ENCODE results near the gene SGMS1. TPM values are rescaled to one million over a fixed set of nuclear protein-coding genes. Genes with fewer than 3 reads are reported as not detected.

Gene SGMS1
- total and polyA plus RNA-seq, 12 donors, result 7.3 to 24.3 (median 17.1) TPM

DNA sequence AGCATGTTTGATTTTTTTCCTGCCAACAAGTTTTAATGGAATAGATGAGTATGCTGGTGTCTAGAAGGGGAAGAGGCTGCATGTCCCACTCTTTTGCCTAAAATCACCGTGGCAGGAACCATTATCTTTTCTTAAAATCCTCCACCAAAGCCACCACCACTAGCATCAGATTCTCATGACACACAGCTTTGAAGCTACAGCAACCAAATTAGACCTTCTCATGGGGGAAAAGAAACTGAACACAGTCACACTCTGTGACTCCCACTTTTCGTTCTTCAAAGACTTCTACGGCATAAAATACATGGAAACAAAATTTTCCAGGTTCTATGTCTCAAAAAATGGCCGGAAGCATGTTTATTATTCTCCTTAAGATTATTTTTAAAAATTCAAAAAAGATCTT, 81.8 kb downstream of the SGMS1 start:
- no peaks in the 10 kb centered on the region for H3K9me3 ChIP-seq
- no peak overlapping the region for H3K4me3 ChIP-seq
- ATAC-seq (no peak), DNase-seq (no peak)
- no peak for TF ChIP-seq CTCF (IDR thresholded peaks at IDR 0.05)
- intact Hi-C loops (cut with DNase I), result no loop called here
- no peak overlapping the region for H3K27ac ChIP-seq
- H3K36me3 ChIP-seq, result no peaks in the 10 kb centered on the region
- no peaks in the 10 kb centered on the region for H3K27me3 ChIP-seq
- H3K4me1 ChIP-seq, result peaks cover 8 to 61% (median 36%) of the 10 kb centered on the region in 9 donors
- WGBS, 2 donors, result 92 to 95% methylated on average over 4 of the region's 4 CpGs

GRCh38 chr10:50541317-50541716, 82.4 kb downstream of the SGMS1 start:
- H3K4me1 ChIP-seq, result peaks cover 8 to 64% (median 36%) of the 10 kb centered on the region in 9 donors
- 67 to 92% methylated on average over 2 of the region's 2 CpGs for WGBS, 2 donors
- H3K9me3 ChIP-seq, result no peaks in the 10 kb centered on the region
- no peak for TF ChIP-seq CTCF (IDR thresholded peaks at IDR 0.05)
- H3K27me3 ChIP-seq, result no peaks in the 10 kb centered on the region
- H3K36me3 ChIP-seq, result no peaks in the 10 kb centered on the region
- intact Hi-C loops (cut with DNase I), result no loop called here
- H3K27ac ChIP-seq, result no peak overlapping the region
- H3K4me3 ChIP-seq, result no peak overlapping the region
- ATAC-seq (no peak), DNase-seq (no peak)

DNA sequence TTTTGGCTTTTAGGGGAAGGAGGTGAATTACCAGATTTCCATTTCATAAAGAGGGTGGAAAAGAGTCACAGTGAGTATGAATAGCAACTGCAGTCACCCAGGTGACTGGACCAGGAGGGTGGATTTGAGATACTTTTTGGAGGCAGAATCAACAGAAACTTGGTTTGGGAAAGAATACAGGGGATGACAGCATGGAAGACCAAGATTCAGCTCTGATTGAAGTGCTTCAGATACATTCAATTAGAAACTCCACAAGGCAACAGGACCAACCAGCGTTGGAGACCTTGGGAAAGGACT, 83.0 kb downstream of the SGMS1 start:
- DNase-seq (no peak), ATAC-seq (no peak)
- Histone ChIP-seq H3K9me3 (no peaks in the 10 kb centered on the region), H3K4me1 (peaks cover 8 to 64% (median 36%) of the 10 kb centered on the region in 9 donors), H3K27ac (no peak overlapping the region), H3K27me3 (no peaks in the 10 kb centered on the region), H3K4me3 (no peak overlapping the region), H3K36me3 (no peaks in the 10 kb centered on the region)
- no peak for TF ChIP-seq CTCF (IDR thresholded peaks at IDR 0.05)
- WGBS, 2 donors, result 95 to 96% methylated on average over 1 of the region's 1 CpG
- intact Hi-C loops (cut with DNase I), result no loop called here

DNA sequence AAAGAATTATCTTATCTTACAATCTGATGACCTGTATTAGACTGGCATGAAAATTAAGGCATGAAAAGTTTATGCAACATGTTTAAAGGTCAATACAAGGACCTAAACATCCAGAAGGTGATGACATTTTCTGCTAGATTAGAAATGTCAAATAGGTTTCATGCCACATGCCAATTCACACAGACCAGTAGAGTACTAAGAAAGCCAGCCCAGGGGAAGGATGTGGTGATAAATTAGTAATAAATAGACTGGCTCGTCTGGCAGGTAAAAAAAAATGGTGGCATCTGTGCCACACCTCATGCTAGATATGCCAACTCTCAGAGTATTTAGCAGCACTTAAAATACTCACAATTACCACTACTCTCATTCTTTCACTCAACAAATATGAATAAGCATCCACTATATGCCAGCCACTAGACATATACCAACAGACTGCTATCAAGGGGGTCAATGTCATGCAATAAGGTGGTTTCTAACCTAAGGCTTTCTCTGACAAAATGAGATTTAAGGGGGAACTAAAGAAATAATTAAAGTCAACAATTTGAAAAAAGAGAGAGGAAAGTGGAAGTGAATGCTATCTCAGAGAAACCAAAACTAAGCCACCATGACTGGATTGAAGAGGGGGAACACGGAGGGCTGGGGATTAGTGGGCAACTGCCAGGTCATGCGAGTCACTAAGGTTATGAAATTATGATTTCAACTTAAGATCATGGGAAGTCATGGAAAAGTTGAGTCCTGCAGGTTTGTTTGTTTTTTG, 83.5 kb downstream of the SGMS1 start:
- H3K36me3 ChIP-seq, result no peaks in the 10 kb centered on the region
- no peak for TF ChIP-seq CTCF (IDR thresholded peaks at IDR 0.05)
- H3K4me3 ChIP-seq, result no peak overlapping the region
- 73 to 76% methylated on average over 3 of the region's 3 CpGs for WGBS, 2 donors
- peaks cover 8 to 64% (median 36%) of the 10 kb centered on the region in 9 donors for H3K4me1 ChIP-seq
- intact Hi-C loops (cut with DNase I), result no loop called here
- no peaks in the 10 kb centered on the region for H3K9me3 ChIP-seq
- no peak overlapping the region for H3K27ac ChIP-seq
- ATAC-seq (peak in 4 of 8 donors; percentile 40 to 53 (median 48)), DNase-seq (no peak)
- H3K27me3 ChIP-seq, result no peaks in the 10 kb centered on the region

Data from heart right ventricle (tissue), 16 donors.